ENCODE results near the gene TRIM2. TPM values are rescaled to one million over a fixed set of nuclear protein-coding genes. Genes with fewer than 3 reads are reported as not detected.
A peak's percentile ranks its signal among the peaks of the same experiment; 100 is the strongest.
"Not testable (repeated sequence)": the region's sequence is repeated elsewhere in the genome, so short reads cannot be mapped to it uniquely, and the experiment has no call there.

TRIM2 gene
- total RNA-seq, 1 donor from 2014 or later, result 10.8 TPM

- ATAC-seq (no peak), DNase-seq (ENCODE audit: low spot score) (no peak)
These were observed 18.1 kb upstream of the TRIM2 start for GRCh38 chr4:153186046-153186728.

- DNase-seq (ENCODE audit: low spot score) (no peak), ATAC-seq (peak; percentile 86)
These were observed 15.0 kb upstream of the TRIM2 start for GRCh38 chr4:153189016-153189801.

GRCh38 chr4:153191795-153192363 lies 12.4 kb upstream of the TRIM2 start:
- DNase-seq (ENCODE audit: low spot score) (no peak), ATAC-seq (no peak)

GRCh38 chr4:153197301-153197700 lies 6.9 kb upstream of the TRIM2 start:
- no peak for DNase-seq (ENCODE audit: low spot score)
- ATAC-seq, result no peak

- no peak for DNase-seq (ENCODE audit: low spot score)
- ATAC-seq, result no peak
These were observed 5.5 kb upstream of the TRIM2 start for GRCh38 chr4:153198719-153199118.

GRCh38 chr4:153203746-153204145 lies 497 bp upstream of the TRIM2 start:
- ATAC-seq; DNase-seq (ENCODE audit: low spot score): not testable (repeated sequence)

GRCh38 chr4:153204728-153205648 lies 745 bp downstream of the TRIM2 start:
- DNase-seq (ENCODE audit: low spot score) (no peak), ATAC-seq (peak; percentile 8)

GRCh38 chr4:153205757-153206156 lies 1.5 kb downstream of the TRIM2 start:
- DNase-seq (ENCODE audit: low spot score) (no peak), ATAC-seq (no peak)

GRCh38 chr4:153206534-153206933 lies 2.3 kb downstream of the TRIM2 start:
- DNase-seq (ENCODE audit: low spot score) (no peak), ATAC-seq (no peak)

- DNase-seq (ENCODE audit: low spot score) (no peak), ATAC-seq (no peak)
These were observed 2.8 kb downstream of the TRIM2 start for GRCh38 chr4:153207027-153207426.

- ATAC-seq, result peak; percentile 94
These were observed 3.3 kb downstream of the TRIM2 start for GRCh38 chr4:153207567-153207966.

GRCh38 chr4:153209410-153209809 lies 5.2 kb downstream of the TRIM2 start:
- ATAC-seq, result peak; percentile 44
- DNase-seq (ENCODE audit: low spot score), result no peak

More at GRCh38 chr4:153207567-153207966, 3.3 kb downstream of the TRIM2 start:
- peak; percentile 62 for DNase-seq (ENCODE audit: low spot score)

- DNase-seq (ENCODE audit: low spot score) (no peak), ATAC-seq (no peak)
These were observed 6.5 kb downstream of the TRIM2 start for GRCh38 chr4:153210727-153211126.

GRCh38 chr4:153211986-153212728 lies 7.9 kb downstream of the TRIM2 start:
- ATAC-seq, result no peak
- no peak for DNase-seq (ENCODE audit: low spot score)

GRCh38 chr4:153212736-153213135 lies 8.5 kb downstream of the TRIM2 start:
- DNase-seq (ENCODE audit: low spot score), result no peak
- no peak for ATAC-seq

GRCh38 chr4:153215921-153216320 lies 11.7 kb downstream of the TRIM2 start:
- ATAC-seq (no peak), DNase-seq (ENCODE audit: low spot score) (no peak)

GRCh38 chr4:153216546-153216945 lies 12.3 kb downstream of the TRIM2 start:
- DNase-seq (ENCODE audit: low spot score) (no peak), ATAC-seq (no peak)

GRCh38 chr4:153217440-153217839 lies 13.2 kb downstream of the TRIM2 start:
- no peak for ATAC-seq
- no peak for DNase-seq (ENCODE audit: low spot score)

- DNase-seq (ENCODE audit: low spot score), result no peak
- no peak for ATAC-seq
These were observed 14.7 kb downstream of the TRIM2 start for GRCh38 chr4:153218961-153219360.

Data from left lobe of liver (tissue), 2 donors.